Measurements from ENCODE around the gene SNTA1.
"Not testable (repeated sequence)": the region's sequence is repeated elsewhere in the genome, so short reads cannot be mapped to it uniquely, and the experiment has no call there.

The SNTA1 gene

GRCh38 chr20:33443512-33444239, at the start of gene SNTA1:
TSS of gene SNTA1 (minus strand) at chr20:33443763. CDS start at chr20:33443620, 143 bp downstream.
- H3K4me1 Mint-ChIP-seq (ENCODE audit: low read depth) = peaks cover 13% of the 10 kb centered on the region
- peak within 1 kb of the TSS; percentile 88 for H3K4me3 Mint-ChIP-seq
- no peaks in the 10 kb centered on the region for H3K36me3 Mint-ChIP-seq (ENCODE audit: low read depth)
- no peaks in the 10 kb centered on the region for H3K9me3 Mint-ChIP-seq
- no peaks in the 10 kb centered on the region for H3K27me3 Mint-ChIP-seq
- H3K27ac Mint-ChIP-seq = peak within 1 kb of the TSS; percentile 76

- Mint-ChIP-seq H3K27me3 (no peaks in the 10 kb centered on the region), H3K27ac (peak overlapping the region; percentile 55), H3K4me3 (peak overlapping the region; percentile 93), H3K36me3 (ENCODE audit: low read depth) (no peaks in the 10 kb centered on the region), H3K4me1 (ENCODE audit: low read depth) (peaks cover 17% of the 10 kb centered on the region), H3K9me3 (no peaks in the 10 kb centered on the region)
These were observed 47.5 kb upstream of the SNTA1 start for GRCh38 chr20:33490934-33491656.

- Mint-ChIP-seq H3K4me3 (peak within 1 kb of the TSS; percentile 93), H3K9me3 (no peaks in the 10 kb centered on the region), H3K36me3 (ENCODE audit: low read depth) (no peaks in the 10 kb centered on the region), H3K4me1 (ENCODE audit: low read depth) (peaks cover 12% of the 10 kb centered on the region), H3K27ac (peak within 1 kb of the TSS; percentile 68), H3K27me3 (no peaks in the 10 kb centered on the region)
These were observed 46.7 kb upstream of the SNTA1 start, which contains the start of gene CBFA2T2 for GRCh38 chr20:33490023-33490933. TSS of gene CBFA2T2 (plus strand) at chr20:33490096. CDS start at chr20:33490268, 172 bp downstream.

- H3K27me3 Mint-ChIP-seq = no peaks in the 10 kb centered on the region
- peak overlapping the region; percentile 93 for H3K4me3 Mint-ChIP-seq
- no peaks in the 10 kb centered on the region for H3K36me3 Mint-ChIP-seq (ENCODE audit: low read depth)
- H3K9me3 Mint-ChIP-seq = no peaks in the 10 kb centered on the region
- peaks cover 12% of the 10 kb centered on the region for H3K4me1 Mint-ChIP-seq (ENCODE audit: low read depth)
- peak overlapping the region; percentile 68 for H3K27ac Mint-ChIP-seq
These were observed 46.0 kb upstream of the SNTA1 start for GRCh38 chr20:33489495-33490022.

DNA sequence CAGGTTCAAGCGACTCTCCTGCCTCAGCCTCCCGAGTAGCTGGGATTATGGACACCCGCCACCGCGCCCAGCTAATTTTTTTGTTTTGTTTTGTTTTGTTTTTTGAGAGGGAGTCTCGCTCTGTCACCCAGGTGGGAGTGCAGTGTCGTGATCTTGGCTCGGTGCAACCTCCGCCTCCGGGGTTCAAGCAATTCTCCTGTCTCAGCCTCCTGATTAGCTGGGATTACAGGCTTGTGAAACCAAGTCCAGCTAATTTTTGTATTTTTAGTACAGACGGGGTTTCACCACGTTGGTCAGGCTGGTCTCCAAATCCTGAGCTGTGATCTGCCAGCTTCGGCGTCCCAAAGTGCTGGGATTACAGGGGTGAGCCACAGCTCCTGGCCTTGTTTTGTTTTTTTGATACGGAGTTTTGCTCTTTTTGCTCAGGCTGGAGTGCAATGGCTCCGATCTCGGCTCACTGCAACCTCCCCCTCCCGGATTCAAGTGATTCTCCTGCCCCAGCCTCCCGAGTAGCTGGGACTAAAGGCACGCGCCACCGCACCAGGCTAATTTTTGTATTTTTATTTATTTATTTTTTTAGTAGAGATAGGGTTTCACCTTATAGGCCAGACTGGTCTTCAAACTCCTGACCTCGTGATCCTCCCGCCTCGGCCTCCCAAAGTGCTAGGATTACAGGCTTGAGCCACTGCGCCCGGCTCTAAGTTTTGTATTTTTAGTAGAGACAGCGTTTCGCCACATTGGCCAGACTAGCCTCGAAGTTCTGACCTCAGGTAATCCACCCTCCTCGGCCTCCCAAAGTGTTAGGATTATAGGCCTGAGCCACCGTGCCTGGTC, 45.3 kb upstream of the SNTA1 start:
- H3K27me3 Mint-ChIP-seq; H3K9me3 Mint-ChIP-seq; H3K36me3 Mint-ChIP-seq (ENCODE audit: low read depth); H3K27ac Mint-ChIP-seq: not testable (repeated sequence)
- H3K4me1 Mint-ChIP-seq (ENCODE audit: low read depth) = peaks cover 12% of the 10 kb centered on the region
- H3K4me3 Mint-ChIP-seq = peak overlapping the region; percentile 93

DNA sequence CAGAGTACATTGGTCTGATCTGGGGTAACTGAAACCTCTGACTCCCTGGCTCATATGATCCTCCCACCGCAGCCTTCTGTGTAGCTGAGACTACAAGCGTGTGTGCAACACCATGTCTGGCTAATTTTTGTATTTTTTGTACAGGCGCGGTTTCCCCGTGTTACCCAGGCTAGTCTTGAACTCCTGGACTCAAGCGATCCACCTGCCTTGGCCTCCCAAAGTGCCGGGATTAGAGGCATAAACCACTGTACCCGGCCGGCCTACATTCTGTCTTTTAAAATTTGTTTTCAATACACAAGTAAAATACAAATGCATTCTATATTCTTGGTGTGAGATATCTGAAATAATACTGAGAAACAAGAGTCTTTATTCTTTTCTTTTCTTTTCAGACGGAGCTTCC, 44.6 kb upstream of the SNTA1 start:
- H3K27ac Mint-ChIP-seq = no peak overlapping the region
- H3K9me3 Mint-ChIP-seq = no peaks in the 10 kb centered on the region
- no peaks in the 10 kb centered on the region for H3K36me3 Mint-ChIP-seq (ENCODE audit: low read depth)
- H3K4me1 Mint-ChIP-seq (ENCODE audit: low read depth) = peaks cover 12% of the 10 kb centered on the region
- no peaks in the 10 kb centered on the region for H3K27me3 Mint-ChIP-seq
- no peak overlapping the region for H3K4me3 Mint-ChIP-seq

- not testable (repeated sequence) for H3K4me1 Mint-ChIP-seq (ENCODE audit: low read depth); H3K4me3 Mint-ChIP-seq; H3K27ac Mint-ChIP-seq; H3K27me3 Mint-ChIP-seq; H3K9me3 Mint-ChIP-seq; H3K36me3 Mint-ChIP-seq (ENCODE audit: low read depth)
These were observed 39.6 kb upstream of the SNTA1 start for GRCh38 chr20:33483186-33483585.

DNA sequence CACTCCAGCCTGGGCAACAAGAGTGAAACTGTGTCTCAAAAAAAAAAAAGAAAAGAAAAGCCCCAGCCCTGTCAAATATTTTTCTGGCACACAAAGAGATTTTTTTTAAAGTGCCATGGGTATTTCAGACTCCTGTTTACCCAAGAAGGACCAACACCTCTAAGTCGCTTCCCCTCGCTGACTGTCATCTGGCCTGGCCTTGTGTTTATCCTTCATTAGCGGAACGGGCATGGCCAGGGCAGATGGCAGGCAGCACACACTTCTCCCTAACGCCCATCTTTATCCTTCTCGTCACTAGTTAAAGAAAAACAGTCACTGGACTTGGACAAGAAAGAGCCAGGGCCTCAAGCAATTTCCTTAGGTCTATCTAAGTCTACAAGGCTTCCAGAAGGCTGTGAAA, 39.0 kb upstream of the SNTA1 start:
- Mint-ChIP-seq H3K4me1 (ENCODE audit: low read depth) (no peaks in the 10 kb centered on the region), H3K27me3 (no peaks in the 10 kb centered on the region), H3K27ac (no peak overlapping the region), H3K9me3 (no peaks in the 10 kb centered on the region), H3K4me3 (no peak overlapping the region), H3K36me3 (ENCODE audit: low read depth) (no peaks in the 10 kb centered on the region)

DNA sequence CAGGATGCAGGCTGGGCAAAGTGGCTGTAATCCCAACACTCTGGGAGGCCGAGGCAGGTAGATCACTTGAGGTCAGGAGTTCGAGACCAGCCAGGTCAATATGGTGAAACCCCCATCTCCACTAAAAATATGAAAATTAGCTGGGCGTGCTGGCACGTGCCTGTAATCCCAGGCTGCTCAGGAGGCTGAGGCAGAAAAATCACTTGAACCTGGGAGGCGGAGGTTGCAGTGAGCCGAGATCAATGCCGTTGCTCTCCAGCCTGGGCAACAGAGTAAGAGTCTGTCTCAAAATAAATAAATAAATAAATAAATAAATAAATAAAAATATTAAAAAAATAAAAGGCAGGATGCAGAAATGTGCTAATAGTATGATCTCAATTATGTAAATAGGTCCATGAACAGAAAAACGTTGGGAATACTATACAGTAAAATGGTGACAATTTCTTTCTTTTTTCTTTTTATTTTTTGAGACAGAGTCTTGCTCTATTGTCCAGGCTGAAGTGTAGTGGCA, 37.9 kb upstream of the SNTA1 start:
- no peaks in the 10 kb centered on the region for H3K27me3 Mint-ChIP-seq
- H3K9me3 Mint-ChIP-seq = no peaks in the 10 kb centered on the region
- no peaks in the 10 kb centered on the region for H3K4me1 Mint-ChIP-seq (ENCODE audit: low read depth)

DNA sequence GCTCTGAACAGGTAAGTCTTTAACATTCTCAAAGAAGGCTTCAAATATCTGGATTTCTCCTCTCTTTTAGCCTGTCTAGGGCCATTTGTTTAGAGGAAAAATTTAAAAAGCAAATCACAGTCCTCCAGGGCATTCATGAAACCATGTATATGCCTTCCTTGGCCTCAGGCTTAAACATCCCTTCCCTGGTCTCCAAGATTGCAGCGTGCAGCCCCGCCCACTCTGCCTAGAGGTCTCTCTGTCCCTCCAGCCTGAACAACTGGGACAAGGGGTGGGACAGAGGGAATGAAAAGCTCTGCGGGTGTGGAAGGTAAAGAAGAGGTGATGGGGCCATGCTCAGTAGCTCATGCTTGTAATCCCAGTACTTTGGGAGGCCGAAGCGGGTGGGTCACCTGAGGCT, 36.5 kb upstream of the SNTA1 start:
- Mint-ChIP-seq H3K9me3 (no peaks in the 10 kb centered on the region), H3K4me3 (no peak overlapping the region), H3K36me3 (ENCODE audit: low read depth) (no peaks in the 10 kb centered on the region), H3K27me3 (no peaks in the 10 kb centered on the region), H3K27ac (no peak overlapping the region), H3K4me1 (ENCODE audit: low read depth) (no peaks in the 10 kb centered on the region)

More for the DNA sequence above, 37.9 kb upstream of the SNTA1 start:
- Mint-ChIP-seq H3K36me3 (ENCODE audit: low read depth) (no peaks in the 10 kb centered on the region), H3K4me3 (no peak overlapping the region), H3K27ac (no peak overlapping the region)

DNA sequence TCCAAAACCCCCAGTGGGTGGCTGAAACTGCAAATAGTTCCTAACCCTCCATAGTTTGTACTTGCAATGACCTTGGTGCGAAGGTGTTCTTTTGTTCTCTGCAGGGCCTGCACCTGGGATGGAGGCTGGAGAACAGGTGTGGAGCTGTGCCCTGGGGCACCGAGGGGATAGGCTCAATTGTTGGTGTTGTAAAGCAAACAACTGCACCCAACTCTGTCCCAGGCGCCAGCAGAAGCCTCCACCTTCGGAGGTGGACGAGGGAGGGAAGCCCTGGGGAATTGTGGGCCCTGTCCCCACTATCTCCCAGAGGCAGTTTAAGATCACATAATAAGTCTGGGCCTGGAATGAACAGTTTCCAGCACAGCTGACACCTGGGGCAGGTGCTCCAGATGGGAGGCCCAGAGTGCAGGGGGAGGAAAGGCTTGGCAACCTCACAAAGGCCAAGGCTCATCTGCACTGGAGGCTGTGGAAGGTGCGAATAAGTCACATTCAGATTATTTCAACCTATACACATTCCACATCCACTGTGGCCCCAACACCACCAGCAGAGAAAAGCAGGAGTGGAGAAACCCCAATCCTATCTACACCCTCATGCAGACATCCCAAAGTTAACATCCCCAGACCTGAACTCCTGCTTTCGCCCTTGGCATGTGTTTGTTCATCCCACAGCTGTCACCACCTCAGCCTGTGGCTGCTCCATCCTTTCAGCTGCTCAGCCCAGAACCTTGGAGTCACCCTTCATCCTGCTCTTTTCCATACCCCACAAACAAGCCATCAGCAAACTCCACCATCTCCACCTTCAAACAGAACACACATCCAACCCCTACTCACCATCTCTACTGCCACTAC, 34.0 kb upstream of the SNTA1 start:
- no peaks in the 10 kb centered on the region for H3K27me3 Mint-ChIP-seq
- no peaks in the 10 kb centered on the region for H3K36me3 Mint-ChIP-seq (ENCODE audit: low read depth)
- no peak overlapping the region for H3K4me3 Mint-ChIP-seq
- H3K4me1 Mint-ChIP-seq (ENCODE audit: low read depth) = no peaks in the 10 kb centered on the region
- H3K9me3 Mint-ChIP-seq = no peaks in the 10 kb centered on the region
- no peak overlapping the region for H3K27ac Mint-ChIP-seq

DNA sequence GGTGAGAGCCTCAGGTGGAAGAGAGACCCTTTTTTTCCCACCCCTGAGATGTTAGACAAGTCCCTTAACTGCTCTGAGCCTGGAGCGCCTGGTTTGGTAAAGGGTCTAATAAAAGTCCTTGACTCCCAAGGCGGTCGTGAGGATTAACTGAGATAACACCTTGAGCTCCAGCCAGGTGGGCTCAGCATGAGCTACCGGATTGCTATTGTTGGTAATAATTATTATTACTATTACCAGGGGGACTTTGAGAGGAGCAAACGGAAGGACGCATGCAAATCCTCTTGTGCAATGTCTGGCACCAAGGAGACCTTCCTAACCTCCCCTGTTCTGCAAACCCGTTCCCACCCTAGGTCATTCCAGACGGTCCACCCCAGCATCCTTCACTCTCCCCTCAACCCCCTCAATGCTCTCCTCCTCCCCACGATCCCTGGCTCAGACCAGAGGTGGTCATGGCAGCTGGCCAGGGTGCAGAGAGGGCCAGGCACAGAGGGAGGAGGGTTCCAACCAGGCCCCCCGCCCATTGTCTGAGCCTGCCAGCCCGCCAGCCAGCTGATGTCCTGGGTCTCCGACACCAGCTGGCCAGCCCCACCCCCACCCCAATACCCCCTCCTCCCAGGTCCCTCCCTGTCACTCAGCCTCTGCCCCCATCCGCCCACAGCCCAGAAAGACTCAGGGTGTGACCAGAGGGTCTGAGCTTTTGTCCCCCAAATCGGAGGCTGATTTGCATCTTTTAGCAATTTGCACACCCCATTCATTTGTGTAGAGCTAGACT, 32.0 kb upstream of the SNTA1 start:
- Mint-ChIP-seq H3K4me1 (ENCODE audit: low read depth) (no peaks in the 10 kb centered on the region), H3K4me3 (no peak overlapping the region)

GRCh38 chr20:33474963-33475362, 31.4 kb upstream of the SNTA1 start:
- Mint-ChIP-seq H3K4me3 (no peak overlapping the region), H3K27me3 (no peaks in the 10 kb centered on the region), H3K36me3 (ENCODE audit: low read depth) (no peaks in the 10 kb centered on the region)

More for the DNA sequence above, 32.0 kb upstream of the SNTA1 start:
- Mint-ChIP-seq H3K27ac (no peak overlapping the region), H3K36me3 (ENCODE audit: low read depth) (no peaks in the 10 kb centered on the region), H3K27me3 (no peaks in the 10 kb centered on the region), H3K9me3 (no peaks in the 10 kb centered on the region)

More at GRCh38 chr20:33474963-33475362, 31.4 kb upstream of the SNTA1 start:
- H3K27ac Mint-ChIP-seq = no peak overlapping the region
- no peaks in the 10 kb centered on the region for H3K9me3 Mint-ChIP-seq
- H3K4me1 Mint-ChIP-seq (ENCODE audit: low read depth) = no peaks in the 10 kb centered on the region
